MCF 10A (cell line): Measurements from ENCODE around the gene TMCC2. TPM values are rescaled to one million over a fixed set of nuclear protein-coding genes. Genes with fewer than 3 reads are reported as not detected.

Source experiments
- BruUV-seq: library from RNA; stranded (reverse); fragments of 400-500 nt; replicated peaks from 2 replicates; lab custom pipeline; 2021; lab: Mats Ljungman, UMichigan
- CTCF ChIA-PET: fragments of 300-600 bp; sonication (Branson Sonifier 250); formaldehyde crosslinking; extraction: SDS; loops from one replicate; lab custom pipeline; 2021; ENCODE audit warnings: antibody characterized with exemption, inconsistent platforms; lab: Yijun Ruan, JAX
- POLR2A ChIA-PET: fragments of 300-600, 350-650 bp; sonication (Branson Sonifier 250); formaldehyde crosslinking; extraction: SDS; loops from one replicate; lab custom pipeline; 2020; ENCODE audit warnings: antibody characterized with exemption, inconsistent platforms; lab: Yijun Ruan, JAX
- DNase-seq: peaks from one replicate; pipeline ENCODE4 v3.0.0-alpha.2; 2018; ENCODE audit not compliant: unreplicated experiment
- H3K27ac Mint-ChIP-seq: one replicate; pipeline ENCODE4 v1.8.0; 2022; ENCODE audit warnings: mild to moderate bottlenecking, low read depth, mixed read lengths; ENCODE audit not compliant: unreplicated experiment
- H3K27me3 Mint-ChIP-seq: one replicate; pipeline ENCODE4 v1.8.0; 2022; ENCODE audit warnings: mixed read lengths; ENCODE audit not compliant: insufficient read depth, unreplicated experiment
- H3K36me3 Mint-ChIP-seq: one replicate; pipeline ENCODE4 v1.8.0; 2022; ENCODE audit warnings: mild to moderate bottlenecking, moderate library complexity, mixed read lengths; ENCODE audit not compliant: insufficient read depth, unreplicated experiment
- H3K4me1 Mint-ChIP-seq: one replicate; pipeline ENCODE4 v1.8.0; 2022; ENCODE audit warnings: mixed read lengths; ENCODE audit not compliant: insufficient read depth, unreplicated experiment
- H3K4me3 Mint-ChIP-seq: one replicate; pipeline ENCODE4 v1.8.0; 2022; ENCODE audit warnings: mild to moderate bottlenecking, moderate library complexity, mixed read lengths; ENCODE audit not compliant: unreplicated experiment
- H3K9me3 Mint-ChIP-seq: one replicate; pipeline ENCODE4 v1.8.0; 2022; ENCODE audit warnings: mixed read lengths; ENCODE audit not compliant: unreplicated experiment
- CTCF ChIP-seq: fragments of 200-600 bp; IDR thresholded peaks from one replicate; pipeline ENCODE4 v1.8.0; 2022; ENCODE audit warnings: antibody characterized with exemption, mild to moderate bottlenecking; ENCODE audit not compliant: unreplicated experiment
- intact Hi-C: fragments of 100-400 bp; cut with micrococcal nuclease; formaldehyde crosslinking; loops from 2 replicates; pipeline ENCODE4 v1.14.1; 2022
- total RNA-seq: library from RNA; stranded (reverse); gene quantifications from 2 replicates; pipeline ENCODE4 v1.2.3, GENCODE V29; 2022

The TMCC2 gene
- total RNA-seq, 1 experiment from 2014 or later = 0.79 TPM

- no peak for TF ChIP-seq CTCF
- no peak for DNase-seq
- CTCF ChIA-PET = interaction anchor here (0.7 to 17.1 kb wide), 7 partner anchors 10 to 304 kb away, joined by 3 to 197 read pairs (median 5); partner anchors contain the start of gene NUAK2
- peaks cover 29% of the 10 kb centered on the region for H3K4me1 Mint-ChIP-seq
- H3K27me3 Mint-ChIP-seq = no peaks in the 10 kb centered on the region
- H3K9me3 Mint-ChIP-seq = no peaks in the 10 kb centered on the region
- no peak overlapping the region for H3K4me3 Mint-ChIP-seq
- peaks cover 58% of the 10 kb centered on the region for H3K36me3 Mint-ChIP-seq
- POLR2A ChIA-PET = interaction anchor here (1.8 to 13.2 kb wide), 3 partner anchors 9 to 18 kb away, joined by 4 to 243 read pairs (median 201); partner anchors contain the start of gene NUAK2
- BruUV-seq = no TSS peak
- intact Hi-C loops = no loop called here
- H3K27ac Mint-ChIP-seq = no peak overlapping the region
Measured at GRCh38 chr1:205303247-205303888, 75.6 kb downstream of the TMCC2 start.

- no peaks in the 10 kb centered on the region for H3K27me3 Mint-ChIP-seq
- BruUV-seq = no TSS peak
- peaks cover 66% of the 10 kb centered on the region for H3K36me3 Mint-ChIP-seq
- no peak for TF ChIP-seq CTCF
- ChIA-PET CTCF (interaction anchor here (0.9 to 17.1 kb wide), 6 partner anchors 14 to 74 kb away, joined by 3 to 197 read pairs (median 13); partner anchors contain the start of gene NUAK2), POLR2A (interaction anchor here (1.8 to 13.2 kb wide), 3 partner anchors 10 to 19 kb away, joined by 4 to 243 read pairs (median 201); partner anchors contain the start of gene NUAK2)
- no peak overlapping the region for H3K4me3 Mint-ChIP-seq
- intact Hi-C loops = no loop called here
- no peaks in the 10 kb centered on the region for H3K9me3 Mint-ChIP-seq
- H3K4me1 Mint-ChIP-seq = peaks cover 21% of the 10 kb centered on the region
- H3K27ac Mint-ChIP-seq = no peak overlapping the region
- no peak for DNase-seq
Measured at GRCh38 chr1:205304046-205304694, 76.4 kb downstream of the TMCC2 start.

GRCh38 chr1:205304695-205305070 lies 76.9 kb downstream of the TMCC2 start:
- Mint-ChIP-seq H3K9me3 (no peaks in the 10 kb centered on the region), H3K27me3 (no peaks in the 10 kb centered on the region), H3K36me3 (peaks cover 70% of the 10 kb centered on the region), H3K4me3 (no peak overlapping the region), H3K4me1 (peaks cover 21% of the 10 kb centered on the region), H3K27ac (no peak overlapping the region)
- ChIA-PET POLR2A (interaction anchor here (0.6 to 13.2 kb wide), 4 partner anchors 11 to 753 kb away, joined by 3 to 243 read pairs (median 102); partner anchors contain the start of gene NUAK2), CTCF (interaction anchor here (0.9 to 17.1 kb wide), 5 partner anchors 13 to 75 kb away, joined by 3 to 197 read pairs (median 21); partner anchors contain the start of gene NUAK2)
- DNase-seq = no peak
- no peak for TF ChIP-seq CTCF
- BruUV-seq = no TSS peak
- intact Hi-C loops = no loop called here
